GM18517 (cell line): ENCODE measurements around the gene PET117.
A peak's percentile ranks its signal among the peaks of the same experiment; 100 is the strongest.
"Not testable (repeated sequence)": the region's sequence is repeated elsewhere in the genome, so short reads cannot be mapped to it uniquely, and the experiment has no call there.

Experiments
- ATAC-seq: cut with Tn5 transposase; IDR thresholded peaks from one replicate; pipeline ENCODE4 v1.9.1; 2021; ENCODE audit warnings: mild to moderate bottlenecking, moderate library complexity; ENCODE audit not compliant: unreplicated experiment

The PET117 gene, protein sequence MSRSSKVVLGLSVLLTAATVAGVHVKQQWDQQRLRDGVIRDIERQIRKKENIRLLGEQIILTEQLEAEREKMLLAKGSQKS

DNA sequence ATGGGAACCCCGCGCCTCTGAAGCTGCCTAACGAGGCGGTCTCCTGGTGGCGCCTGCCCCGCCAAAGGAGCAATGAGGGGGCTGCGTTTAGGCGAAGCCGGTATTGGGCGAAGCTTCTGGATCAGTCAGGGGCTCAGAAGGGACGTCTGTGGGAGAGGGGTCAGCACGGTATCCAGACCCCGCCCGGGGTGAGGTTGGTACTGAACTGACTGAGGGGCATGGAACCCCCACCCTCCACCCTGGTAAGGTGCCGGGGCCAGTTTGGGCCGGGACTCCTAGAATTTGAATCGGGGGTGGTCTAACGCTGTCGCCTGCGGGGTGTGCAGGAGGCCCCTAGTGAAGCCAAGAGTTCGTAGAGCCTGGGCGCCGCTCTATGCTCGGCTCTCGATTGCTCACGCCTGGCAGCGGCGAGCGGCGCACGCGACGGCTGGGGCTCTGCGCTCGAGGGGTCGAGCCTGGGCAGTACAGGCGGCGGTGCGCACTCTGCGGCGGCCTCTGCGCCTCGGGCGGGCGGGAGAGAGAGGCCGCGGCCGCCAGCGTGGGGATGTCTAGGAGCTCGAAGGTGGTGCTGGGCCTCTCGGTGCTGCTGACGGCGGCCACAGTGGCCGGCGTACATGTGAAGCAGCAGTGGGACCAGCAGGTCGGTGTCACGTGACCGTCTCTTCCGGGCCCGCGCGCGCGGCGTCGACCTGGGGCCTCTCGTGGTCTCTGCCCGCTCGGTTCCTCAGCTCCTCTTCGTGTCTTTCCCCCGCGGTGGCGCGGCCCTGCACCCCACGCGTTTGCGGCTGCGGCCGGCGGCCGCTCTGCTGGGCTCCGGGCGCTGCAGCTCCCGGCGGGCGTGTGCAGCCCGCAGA, at the start of gene PET117, which contains the start of gene KAT14:
Gene PET117 (plus strand): TSS at position 452 of the 854 bp plus-strand sequence. CDS start 93 bp downstream, at position 545.
Gene KAT14 (plus strand): TSS at position 452 of the 854 bp plus-strand sequence. CDS start 4,798 bp downstream, outside the sequence.
- peak; percentile 86 for ATAC-seq

DNA sequence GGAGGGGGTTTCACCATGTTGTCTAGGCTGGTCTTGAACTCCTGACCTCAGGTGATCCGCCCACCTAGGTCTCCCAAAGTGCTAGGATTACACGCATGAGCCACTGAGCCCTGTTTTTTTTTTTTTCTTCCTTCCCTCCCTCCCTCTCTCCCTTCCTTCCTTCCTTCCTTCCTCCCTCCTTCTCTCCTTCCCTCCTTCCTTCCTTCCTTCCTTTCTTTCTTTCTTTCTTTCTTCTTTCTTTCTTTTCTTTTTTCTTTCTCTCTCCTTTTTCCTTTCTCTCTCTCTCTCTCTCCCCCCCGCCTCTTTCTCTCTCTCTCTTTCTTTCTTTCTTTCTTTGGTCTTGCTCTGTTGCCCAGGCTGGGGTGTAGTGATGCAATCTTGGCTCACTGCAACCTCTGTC, 49.4 kb upstream of the PET117 start:
- not testable (repeated sequence) for ATAC-seq

DNA sequence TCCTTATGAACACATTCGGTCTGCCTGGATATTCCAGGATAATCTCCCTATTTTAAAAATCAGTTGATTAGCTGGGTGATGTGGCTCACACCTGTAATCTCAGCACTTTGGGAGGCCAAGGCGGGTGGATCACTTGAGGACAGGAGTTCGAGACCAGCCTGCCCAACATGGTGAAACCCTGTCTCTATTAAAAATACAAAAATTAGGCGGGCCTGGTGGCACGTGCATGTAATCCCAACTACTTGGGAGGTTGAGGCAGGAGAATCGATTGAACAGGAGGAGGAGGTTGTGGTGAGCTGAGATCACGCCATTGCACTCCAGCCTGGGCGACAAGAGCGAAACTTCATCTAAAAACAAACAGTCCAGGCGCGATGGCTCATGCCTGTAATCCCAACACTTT, 48.8 kb upstream of the PET117 start:
- not testable (repeated sequence) for ATAC-seq

DNA sequence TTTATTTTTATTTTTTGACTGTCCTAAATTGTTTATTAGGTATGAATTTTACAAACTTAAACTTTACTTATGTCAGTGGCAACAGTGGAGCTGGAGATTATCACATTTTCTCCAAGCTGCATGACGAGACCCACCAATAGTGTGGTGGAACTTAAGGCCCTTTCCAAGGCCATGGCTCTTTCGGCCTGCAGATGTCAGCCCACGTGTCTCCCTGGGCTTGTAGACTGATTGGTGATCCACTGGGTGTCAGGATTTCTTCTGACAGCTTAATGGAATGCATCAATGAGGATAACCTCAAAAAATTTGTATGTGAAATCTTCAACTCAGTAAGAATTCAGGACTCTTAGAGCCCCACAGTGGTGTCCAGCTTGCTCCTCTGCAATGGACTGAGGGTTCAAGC, 47.6 kb upstream of the PET117 start:
- ATAC-seq: no peak

DNA sequence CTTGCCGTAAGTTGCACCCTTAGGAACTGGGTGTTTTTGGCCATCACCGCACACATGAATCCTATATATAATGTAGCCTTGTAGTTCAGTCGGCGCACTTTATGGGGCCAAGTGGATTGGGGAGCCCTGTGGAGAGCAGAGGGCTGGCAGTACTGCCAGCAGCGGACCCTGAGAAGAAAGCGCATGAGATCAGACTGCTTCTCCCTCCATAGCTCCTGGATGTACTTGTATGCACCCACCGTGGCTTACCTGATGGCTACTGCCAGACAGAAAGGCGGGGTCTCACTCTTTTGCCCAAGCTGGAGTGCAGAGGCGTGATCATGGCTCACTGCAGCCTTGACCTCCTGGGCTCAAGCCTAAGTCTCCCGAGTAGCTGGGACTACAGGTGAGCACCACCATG, 47.2 kb upstream of the PET117 start:
- ATAC-seq: no peak

DNA sequence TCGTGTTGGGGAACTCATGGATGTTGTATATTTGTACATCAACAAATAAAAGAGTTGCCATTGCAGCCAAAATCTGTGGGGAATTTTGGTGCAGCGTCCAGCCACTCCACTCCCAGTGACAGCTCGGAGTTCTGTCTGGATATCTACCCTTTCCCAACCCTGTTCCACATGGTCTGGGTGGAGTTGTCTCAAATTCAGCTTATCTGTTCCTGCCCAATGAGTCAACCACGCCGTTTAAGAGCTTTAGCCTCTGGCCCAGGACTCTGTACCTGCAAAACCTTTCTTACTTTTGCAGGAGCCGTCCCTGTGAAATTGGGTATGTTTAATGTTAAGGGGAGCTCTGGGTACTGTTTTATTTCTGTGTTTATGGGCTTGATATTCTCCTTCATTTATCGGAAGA, 46.0 kb upstream of the PET117 start:
- no peak for ATAC-seq

DNA sequence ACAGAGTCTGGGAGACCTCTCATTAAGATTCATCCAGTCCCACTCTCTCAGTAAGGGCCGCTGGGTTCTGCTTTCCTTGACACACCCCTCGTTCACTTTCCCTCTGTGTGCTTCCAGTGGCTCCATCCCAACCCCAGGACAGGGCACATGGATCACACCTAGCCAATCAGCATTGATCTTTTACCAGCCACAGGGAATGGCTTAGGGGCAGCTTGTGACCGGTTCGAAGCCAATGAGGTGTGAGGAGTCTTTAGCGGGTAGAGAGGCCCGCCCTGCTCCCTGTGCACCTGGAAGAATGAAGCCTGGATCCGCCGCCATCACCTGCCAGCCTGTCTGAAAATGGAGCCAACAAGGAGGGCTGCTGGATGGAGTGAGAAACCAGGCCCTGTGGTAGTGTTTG, 44.8 kb upstream of the PET117 start:
- no peak for ATAC-seq

DNA sequence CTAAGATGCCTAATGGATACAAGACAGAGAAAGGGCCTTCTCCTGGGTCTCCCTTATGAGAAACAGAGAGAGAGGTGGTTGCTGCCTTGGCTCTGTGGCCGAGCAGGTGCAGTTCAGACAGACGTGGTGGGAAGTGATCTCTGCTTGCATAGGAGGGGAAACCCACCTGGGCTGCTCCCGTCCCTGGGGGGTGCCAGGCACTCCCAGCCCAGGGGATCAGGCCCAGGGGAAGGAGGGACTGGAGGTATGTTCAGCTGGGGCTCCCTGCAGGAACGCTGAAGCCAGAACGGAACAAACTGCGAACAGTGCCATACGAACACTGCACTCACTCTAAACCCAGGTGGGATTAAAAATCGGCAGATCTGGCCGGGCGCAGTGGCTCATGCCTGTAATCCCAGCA, 44.3 kb upstream of the PET117 start:
- ATAC-seq: no peak

DNA sequence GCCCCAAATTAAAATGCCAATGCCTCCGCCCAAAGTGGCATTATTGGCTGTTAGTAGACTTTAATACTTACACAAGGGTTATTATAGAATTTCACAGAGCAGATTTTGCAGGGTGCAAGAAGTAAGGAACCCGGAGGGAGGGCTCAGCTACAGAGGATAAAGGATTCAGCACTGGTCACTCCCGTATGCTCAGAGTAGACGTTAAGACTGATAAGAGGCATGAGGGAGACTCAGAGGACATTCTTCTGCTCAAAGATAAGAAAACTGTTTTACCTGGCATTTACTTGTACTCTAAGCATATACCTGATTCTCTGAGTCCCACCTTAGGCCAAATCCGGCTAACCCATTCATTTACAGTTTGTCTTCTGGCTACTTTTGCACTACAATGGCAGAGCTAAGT, 43.5 kb upstream of the PET117 start:
- ATAC-seq: no peak

DNA sequence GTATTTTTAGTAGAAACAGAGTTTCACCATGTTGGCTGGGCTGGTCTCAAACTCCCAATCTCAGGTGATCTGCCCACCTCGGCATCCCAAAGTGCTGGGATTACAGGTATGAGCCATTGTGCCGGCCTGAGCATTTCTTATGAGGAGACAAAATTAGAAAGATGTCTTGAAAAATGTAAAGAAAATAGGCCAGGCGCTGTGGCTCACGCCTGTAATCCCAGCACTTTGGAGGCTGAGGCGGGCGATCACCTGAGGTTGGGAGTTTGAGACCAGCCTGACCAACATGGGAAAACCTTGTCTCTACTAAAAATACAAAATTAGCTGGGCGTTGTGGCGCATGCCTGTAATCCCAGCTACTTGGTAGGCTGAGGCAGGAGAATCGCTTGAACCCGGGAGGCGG, 37.1 kb upstream of the PET117 start:
- ATAC-seq: not testable (repeated sequence)

DNA sequence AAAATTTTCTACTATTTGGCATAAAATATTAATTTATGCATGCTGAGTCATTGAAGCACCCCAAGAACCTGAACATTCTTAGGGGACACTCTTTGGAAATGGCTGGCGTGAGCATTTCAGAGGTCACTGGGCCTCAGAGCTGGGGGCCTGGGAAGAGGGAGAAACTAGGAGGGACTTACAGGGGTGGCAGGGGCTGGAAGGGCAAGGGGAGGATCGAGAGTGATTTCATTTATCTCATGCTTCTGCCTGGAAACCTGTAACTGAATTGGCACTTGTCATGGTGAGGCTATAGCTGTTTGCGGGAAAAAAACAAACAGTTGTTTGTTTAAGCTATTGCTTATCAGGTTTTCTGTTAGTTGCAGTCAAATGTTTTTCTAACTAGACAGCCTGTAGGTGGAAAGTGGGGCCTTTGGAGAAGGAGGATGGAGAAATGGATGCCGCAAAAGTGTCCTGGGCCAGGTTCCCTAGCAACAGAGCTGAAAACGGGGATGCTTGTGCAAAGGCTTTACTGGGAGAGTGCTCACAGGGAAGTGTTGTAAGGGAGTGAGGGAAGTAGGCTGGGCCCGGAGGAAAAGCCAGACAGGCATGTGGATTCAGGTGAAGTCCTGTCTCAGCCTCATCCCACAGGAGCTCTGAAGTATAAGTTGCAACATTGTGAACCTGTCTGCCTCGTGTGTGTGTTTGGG, 36.4 kb upstream of the PET117 start:
- ATAC-seq: no peak

DNA sequence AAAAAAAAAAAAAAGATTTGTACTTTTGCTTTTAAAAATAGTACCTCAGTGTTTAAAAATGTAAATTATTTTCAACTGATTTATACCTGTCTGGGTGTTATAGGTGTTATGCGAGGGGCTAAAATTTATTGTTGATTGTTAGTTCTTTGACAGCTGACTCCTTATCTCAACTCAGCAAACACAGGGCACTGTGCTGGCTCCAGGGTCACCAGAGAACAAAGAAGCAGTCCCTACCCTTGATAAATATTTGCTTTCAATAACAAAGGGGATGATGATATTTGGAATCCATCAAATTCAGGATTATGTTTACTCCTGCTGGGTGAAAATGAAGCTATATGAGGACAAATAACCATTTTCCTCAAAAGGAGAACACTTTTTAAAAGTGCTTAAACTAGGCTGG, 34.2 kb upstream of the PET117 start:
- ATAC-seq: no peak

DNA sequence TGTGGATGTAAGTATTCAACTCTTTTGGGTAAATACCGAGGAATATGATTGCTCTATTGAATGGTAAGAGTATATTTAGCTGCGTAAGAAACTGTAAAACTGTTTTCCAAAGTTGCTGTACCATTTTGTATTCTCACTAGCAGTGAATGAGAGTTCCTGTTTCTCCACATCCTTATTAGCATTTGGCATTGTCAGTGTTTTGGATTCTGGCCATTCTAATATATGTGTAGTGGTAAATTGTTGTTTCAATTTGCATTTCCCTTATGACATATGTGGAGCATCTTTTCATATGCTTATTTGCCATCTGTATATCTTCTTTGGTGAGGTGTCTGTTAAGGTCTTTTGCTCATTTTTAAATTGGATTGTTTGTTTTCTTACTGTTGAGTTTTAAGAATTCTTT, 29.3 kb upstream of the PET117 start:
- no peak for ATAC-seq

DNA sequence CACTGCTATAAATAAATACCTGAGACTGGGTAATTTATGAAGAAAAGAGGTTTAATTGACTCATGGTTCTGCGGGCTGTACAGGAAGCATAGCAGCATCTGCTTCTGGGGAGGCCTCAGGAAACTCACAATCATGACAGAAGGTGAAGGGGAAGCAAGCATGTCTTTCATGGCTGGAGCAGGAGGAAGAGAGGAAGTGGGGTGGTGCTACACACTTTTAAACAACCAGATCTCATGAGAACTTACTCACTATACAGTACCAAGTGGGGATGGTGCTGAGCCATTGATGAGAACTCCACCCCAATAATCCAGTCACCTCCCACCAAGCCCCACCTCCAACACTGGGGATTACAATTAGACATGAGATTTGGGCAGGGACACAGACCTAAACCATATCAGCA, 9.1 kb upstream of the PET117 start:
- ATAC-seq: not testable (repeated sequence)

DNA sequence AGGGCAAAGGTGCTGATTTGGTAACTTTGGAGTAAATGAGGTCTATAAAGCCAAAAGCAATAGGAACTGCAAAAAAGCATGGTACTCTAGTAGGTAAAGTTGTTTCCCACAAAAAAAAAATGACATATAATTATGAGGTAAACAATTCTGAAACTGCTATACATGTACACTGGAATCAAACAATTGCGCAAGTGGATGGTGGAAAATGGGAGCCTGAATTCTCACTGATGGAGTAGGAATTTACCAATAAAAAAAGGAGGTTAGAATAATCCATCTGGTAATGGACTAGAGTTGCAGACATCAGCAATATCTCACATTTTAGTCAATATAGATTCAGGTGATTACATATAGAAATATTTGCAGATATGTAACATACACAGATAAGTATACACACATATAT, 5.0 kb upstream of the PET117 start:
- no peak for ATAC-seq

DNA sequence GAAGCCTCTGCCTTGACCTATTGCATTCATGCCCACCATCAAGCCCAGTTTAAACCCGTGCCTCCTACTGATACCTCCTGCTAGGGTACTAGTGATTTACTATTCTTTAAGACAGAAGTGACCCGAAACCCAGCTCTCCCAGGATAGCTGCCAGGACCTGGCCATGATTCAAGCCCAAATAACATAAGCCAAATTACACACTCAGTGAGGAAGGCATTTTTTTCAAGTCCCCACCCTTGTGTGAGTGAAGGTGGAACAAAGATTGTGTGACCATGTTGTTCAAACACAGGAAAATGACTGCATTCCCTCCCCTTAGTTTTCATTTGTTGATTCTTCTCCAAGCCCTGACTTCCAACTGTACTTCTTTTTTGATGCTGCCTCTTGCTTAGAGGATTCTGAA, 3.7 kb upstream of the PET117 start:
- no peak for ATAC-seq

DNA sequence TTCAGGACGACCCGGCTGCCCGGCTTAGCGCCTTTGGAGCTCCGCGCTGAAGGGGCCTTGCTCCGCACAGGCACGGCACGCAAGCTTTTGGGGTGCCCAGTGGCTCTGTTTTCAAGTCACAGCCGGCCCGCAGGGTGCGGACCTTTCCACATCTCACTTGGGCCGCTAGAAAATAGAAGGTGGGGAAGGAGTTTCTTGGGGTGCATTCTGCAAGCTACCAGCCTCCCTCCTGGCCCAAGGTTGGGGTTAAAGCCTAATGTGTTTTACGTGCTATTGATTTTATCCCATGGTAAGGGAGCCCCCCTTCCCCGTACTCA, 561 bp downstream of the PET117 start:
- peak; percentile 36 for ATAC-seq

DNA sequence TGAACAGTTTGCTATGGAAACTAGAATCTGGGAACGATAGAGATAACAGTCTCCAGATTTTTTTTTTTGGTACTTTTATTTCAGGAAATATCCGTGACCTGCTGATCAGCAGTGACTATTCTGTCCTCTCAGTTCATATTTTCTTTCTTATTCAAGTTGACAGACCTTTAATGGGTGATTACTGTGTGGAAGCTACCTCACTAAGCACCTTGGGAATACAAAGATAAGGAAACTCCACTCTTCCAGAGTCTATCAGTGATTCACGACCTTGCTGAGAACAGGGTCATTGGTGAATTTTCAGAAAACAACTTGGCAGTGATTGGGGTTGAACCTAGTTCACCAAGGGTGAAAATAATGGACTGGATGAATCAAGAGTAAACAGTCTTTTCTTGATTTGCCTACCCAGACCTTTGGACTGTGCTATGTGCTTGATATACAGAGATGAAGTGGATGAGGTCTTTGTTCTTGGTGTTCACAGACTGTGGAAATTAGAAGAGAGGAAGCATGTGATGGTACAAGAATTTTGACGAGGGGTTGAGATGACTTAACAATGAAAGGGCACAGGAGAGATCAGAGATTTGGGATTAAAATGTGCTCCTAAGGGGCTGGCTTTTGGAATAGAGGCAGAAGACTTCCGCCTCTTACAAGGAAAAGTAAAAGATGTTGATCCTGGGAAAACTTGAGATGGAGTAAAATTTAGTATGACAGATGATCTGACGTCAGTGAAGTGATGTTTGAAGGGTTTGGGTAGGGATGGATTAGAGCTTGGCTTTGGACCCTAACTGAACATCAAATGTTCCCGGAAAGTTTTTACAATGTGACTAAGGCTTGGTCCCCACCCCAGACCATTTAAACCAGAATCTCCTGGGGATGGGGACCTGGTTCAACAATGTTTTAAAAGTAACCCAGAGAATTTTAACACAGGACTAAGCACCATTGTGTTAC, 1.2 kb downstream of the PET117 start:
- ATAC-seq: no peak

DNA sequence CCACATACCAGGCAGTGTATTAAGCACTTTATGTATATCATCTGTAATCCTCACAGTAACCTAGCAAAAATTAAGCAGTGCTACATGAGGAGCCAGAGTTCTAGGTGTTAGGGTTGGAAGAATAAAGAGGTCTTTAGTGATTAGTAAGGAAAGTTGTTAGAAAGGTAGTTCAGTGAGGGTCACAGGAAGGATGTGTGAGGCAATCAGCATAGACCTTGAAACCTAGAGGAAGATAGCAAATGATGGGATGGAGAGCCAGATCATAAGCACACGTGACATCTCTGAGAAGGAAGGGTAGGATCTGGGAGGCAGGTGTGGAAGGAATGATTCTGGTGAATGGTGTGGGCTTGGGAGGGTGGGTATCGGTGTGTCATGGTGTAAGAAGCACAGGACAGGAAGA, 2.2 kb downstream of the PET117 start:
- no peak for ATAC-seq

DNA sequence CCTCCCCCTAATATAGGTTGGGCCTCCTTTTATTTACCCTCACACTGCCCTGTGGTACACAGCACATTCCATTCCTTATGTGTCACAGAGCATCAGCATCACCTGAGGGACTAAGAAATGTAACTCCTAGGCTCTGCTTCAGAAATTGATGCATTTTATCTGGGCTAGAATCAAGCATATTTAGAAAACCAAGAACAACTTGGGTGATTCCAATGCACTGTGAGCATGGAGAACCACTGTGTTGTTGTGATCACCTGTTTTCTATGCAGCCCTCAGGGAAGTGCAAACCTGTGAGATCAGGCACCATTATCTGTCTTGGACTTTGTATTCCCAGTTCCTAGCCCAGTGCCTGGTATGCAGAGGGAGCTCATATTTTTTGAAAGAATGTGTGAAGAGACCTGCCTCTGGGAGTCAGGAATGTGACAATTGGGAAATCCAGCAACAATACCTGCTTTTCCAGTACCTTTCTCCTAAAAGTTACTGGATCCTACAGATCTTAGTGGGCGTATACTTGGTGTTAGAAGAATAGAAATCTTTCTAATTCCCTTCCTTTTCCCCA, 7.0 kb downstream of the PET117 start:
- ATAC-seq: no peak

DNA sequence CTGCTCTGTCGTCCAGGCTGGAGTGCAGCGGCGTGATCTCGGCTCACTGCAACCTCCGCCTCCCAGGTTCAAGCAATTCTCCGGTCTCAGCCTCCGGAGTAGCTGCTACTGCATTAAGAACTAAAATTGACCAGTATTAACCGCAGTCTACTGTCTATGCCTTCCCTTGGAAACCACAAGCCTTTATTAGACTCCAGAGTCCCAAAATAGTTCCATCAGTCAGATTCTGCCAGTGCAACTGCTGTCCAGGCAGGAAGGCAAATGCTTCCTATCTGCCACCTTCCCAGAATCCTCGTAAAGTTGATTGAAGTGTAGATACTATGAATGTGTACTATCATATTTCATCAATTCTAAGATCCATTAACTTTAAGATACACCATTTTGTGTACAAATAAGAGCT, 16.7 kb downstream of the PET117 start:
- no peak for ATAC-seq
